ENCODE results near the gene ZBTB20.

The ZBTB20 gene

GRCh38 chr3:114333923-114334240, 813.2 kb downstream of the ZBTB20 start:
- no peak for DNase-seq (ENCODE audit: low spot score)
- TF ChIP-seq CTCF (IDR thresholded peaks at IDR 0.05; ENCODE audit: extremely low read depth, missing control alignments): no peak

- TF ChIP-seq CTCF (IDR thresholded peaks at IDR 0.05; ENCODE audit: extremely low read depth, missing control alignments): no peak
- no peak for DNase-seq (ENCODE audit: low spot score)
Measured at GRCh38 chr3:114333180-114333922, 813.7 kb downstream of the ZBTB20 start.

- TF ChIP-seq CTCF (IDR thresholded peaks at IDR 0.05; ENCODE audit: extremely low read depth, missing control alignments): no peak
- no peak for DNase-seq (ENCODE audit: low spot score)
Measured at GRCh38 chr3:114332342-114333179, 814.5 kb downstream of the ZBTB20 start.

- DNase-seq (ENCODE audit: low spot score): no peak
Measured at GRCh38 chr3:114331710-114332109, 815.4 kb downstream of the ZBTB20 start.

GRCh38 chr3:114331007-114331406, 816.1 kb downstream of the ZBTB20 start:
- no peak for TF ChIP-seq CTCF (IDR thresholded peaks at IDR 0.05; ENCODE audit: extremely low read depth, missing control alignments)
- DNase-seq (ENCODE audit: low spot score): no peak

More at GRCh38 chr3:114331710-114332109, 815.4 kb downstream of the ZBTB20 start:
- no peak for TF ChIP-seq CTCF (IDR thresholded peaks at IDR 0.05; ENCODE audit: extremely low read depth, missing control alignments)

GRCh38 chr3:114329823-114330222, 817.3 kb downstream of the ZBTB20 start:
- TF ChIP-seq CTCF (IDR thresholded peaks at IDR 0.05; ENCODE audit: extremely low read depth, missing control alignments): no peak
- DNase-seq (ENCODE audit: low spot score): no peak

GRCh38 chr3:114328345-114328744, 818.7 kb downstream of the ZBTB20 start:
- no peak for DNase-seq (ENCODE audit: low spot score)
- TF ChIP-seq CTCF (IDR thresholded peaks at IDR 0.05; ENCODE audit: extremely low read depth, missing control alignments): no peak

Data from GM20000 (cell line).